GM03348 (cell line): ENCODE results near the gene RNF145.
"Not testable (repeated sequence)": the region's sequence is repeated elsewhere in the genome, so short reads cannot be mapped to it uniquely, and the experiment has no call there.

Experiments
- DNase-seq: peaks from one replicate; pipeline ENCODE4 v3.0.0; 2012; ENCODE audit warnings: low spot score

RNF145 gene

GRCh38 chr5:159209438-159210209, at the start of gene RNF145:
Gene RNF145 (minus strand): TSS chr5:159209553. CDS start chr5:159203617, 5,936 bp downstream.
- peak; percentile 97 for DNase-seq

- no peak for DNase-seq
These were observed 49.0 kb upstream of the RNF145 start for GRCh38 chr5:159258361-159258760.

- no peak for DNase-seq
These were observed 48.4 kb upstream of the RNF145 start for GRCh38 chr5:159257629-159258283.

GRCh38 chr5:159257007-159257406, 47.7 kb upstream of the RNF145 start:
- no peak for DNase-seq

- no peak for DNase-seq
These were observed 42.8 kb upstream of the RNF145 start for GRCh38 chr5:159252195-159252594.

GRCh38 chr5:159249158-159249557, 39.8 kb upstream of the RNF145 start:
- DNase-seq = no peak

- no peak for DNase-seq
These were observed 35.5 kb upstream of the RNF145 start for GRCh38 chr5:159244890-159245289.

- DNase-seq = no peak
These were observed 34.8 kb upstream of the RNF145 start for GRCh38 chr5:159244163-159244562.

- no peak for DNase-seq
These were observed 34.0 kb upstream of the RNF145 start for GRCh38 chr5:159243385-159243784.

GRCh38 chr5:159242656-159243055, 33.3 kb upstream of the RNF145 start:
- DNase-seq = no peak

GRCh38 chr5:159241946-159242552, 32.7 kb upstream of the RNF145 start:
- no peak for DNase-seq

GRCh38 chr5:159240301-159240870, 31.0 kb upstream of the RNF145 start:
- no peak for DNase-seq

- not testable (repeated sequence) for DNase-seq
These were observed 26.6 kb upstream of the RNF145 start for GRCh38 chr5:159235871-159236520.

- DNase-seq = no peak
These were observed 21.8 kb upstream of the RNF145 start for GRCh38 chr5:159231167-159231566.

GRCh38 chr5:159230657-159231056, 21.3 kb upstream of the RNF145 start:
- no peak for DNase-seq

- DNase-seq = not testable (repeated sequence)
These were observed 18.7 kb upstream of the RNF145 start for GRCh38 chr5:159228097-159228496.

GRCh38 chr5:159227452-159227851, 18.1 kb upstream of the RNF145 start:
- no peak for DNase-seq

GRCh38 chr5:159226451-159226850, 17.1 kb upstream of the RNF145 start:
- no peak for DNase-seq

- DNase-seq = no peak
These were observed 15.1 kb upstream of the RNF145 start for GRCh38 chr5:159224471-159224870.

GRCh38 chr5:159223469-159223868, 14.1 kb upstream of the RNF145 start:
- no peak for DNase-seq

- no peak for DNase-seq
These were observed 10.9 kb upstream of the RNF145 start for GRCh38 chr5:159220206-159220605.

- peak; percentile 15 for DNase-seq
These were observed 9.3 kb upstream of the RNF145 start for GRCh38 chr5:159218595-159219023.
